SK-N-SH (cell line): Measurements from ENCODE around the gene OPCML. TPM values are rescaled to one million over a fixed set of nuclear protein-coding genes. Genes with fewer than 3 reads are reported as not detected.

Experiments
- CTCF ChIA-PET: fragments of 300-600, 350-600 bp; formaldehyde crosslinking; extraction: SDS; loops from one replicate; lab custom pipeline; 2021; lab: Yijun Ruan, JAX
- POLR2A ChIA-PET: fragments of 350-600 bp; sonication (Branson Sonifier 250); formaldehyde crosslinking; extraction: SDS; loops from one replicate; lab custom pipeline; 2020; ENCODE audit warnings: antibody characterized with exemption, inconsistent platforms; lab: Yijun Ruan, JAX
- DNase-seq: peaks from one replicate; pipeline ENCODE4 v3.0.0; 2012
- H2AFZ ChIP-seq: fragments of 200-600 bp; sonication (generic); 2 replicates; pipeline ENCODE4 v1.8.1; 2016; ENCODE audit warnings: antibody characterized with exemption, mild to moderate bottlenecking, low read depth
- H3F3A ChIP-seq: fragments of 200-600 bp; sonication (generic); replicated peaks from 2 replicates; pipeline ENCODE3; 2016; ENCODE audit warnings: antibody characterized with exemption, mild to moderate bottlenecking; ENCODE audit not compliant: insufficient read depth
- H3K27ac ChIP-seq, 2 experiments: fragments of 200-500 bp in 1 of 2; fragments of 200-600 bp in 1 of 2; sonication (Bioruptor generic) in 1 of 2; sonication (generic), shearing (Covaris generic) in 1 of 2; 2 replicates each; pipeline versions ENCODE4 v1.5.1 to v1.6.1; 2014 to 2016; ENCODE audit warnings: low read depth in 2 of 2, inconsistent platforms in 1 of 2, low read length in 1 of 2, mild to moderate bottlenecking in 1 of 2, mixed read lengths in 1 of 2
- H3K27me3 ChIP-seq: fragments of 200-600 bp; sonication (generic), shearing (Covaris generic); 2 replicates; pipeline ENCODE4 v1.6.1; 2016; ENCODE audit warnings: mixed run types; ENCODE audit not compliant: insufficient read depth
- H3K36me3 ChIP-seq, 2 experiments: fragments of 200-500 bp in 1 of 2; fragments of 200-600 bp in 1 of 2; sonication (Bioruptor generic) in 1 of 2; sonication (generic) in 1 of 2; replicated peaks in 1 of 2; 2 replicates each; pipeline versions ENCODE3 to v1.5.1; 2014 to 2016; ENCODE audit warnings: low read length in 1 of 2, mild to moderate bottlenecking in 1 of 2; ENCODE audit not compliant: insufficient read depth in 2 of 2, control insufficient read depth in 1 of 2
- H3K4me1 ChIP-seq, 2 experiments: fragments of 200-500 bp in 1 of 2; fragments of 200-600 bp in 1 of 2; sonication (Bioruptor generic) in 1 of 2; sonication (generic), shearing (Covaris generic) in 1 of 2; 2 replicates each; pipeline versions ENCODE4 v1.5.1 to v1.6.1; 2014 to 2016; ENCODE audit warnings: low read depth in 1 of 2, low read length in 1 of 2, mixed run types in 1 of 2; ENCODE audit not compliant: insufficient read depth in 2 of 2, control insufficient read depth in 1 of 2
- H3K4me2 ChIP-seq: fragments of 200-600 bp; sonication (generic), shearing (Covaris generic); 2 replicates; pipeline ENCODE4 v1.6.1; 2017; ENCODE audit warnings: mixed run types
- H3K4me3 ChIP-seq, 2 experiments: fragments of 200-500 bp in 1 of 2; fragments of 200-600 bp in 1 of 2; sonication (Bioruptor generic) in 1 of 2; sonication (generic), shearing (Covaris generic) in 1 of 2; 2 replicates each; pipeline versions ENCODE4 v1.5.1 to v1.8.1; 2014 to 2016; ENCODE audit warnings: low read depth in 2 of 2, inconsistent platforms in 1 of 2, low read length in 1 of 2, mild to moderate bottlenecking in 1 of 2, mixed read lengths in 1 of 2, moderate library complexity in 1 of 2
- H3K79me2 ChIP-seq: fragments of 200-600 bp; sonication (generic); 2 replicates; pipeline ENCODE4 v1.8.1; 2017; ENCODE audit warnings: mild to moderate bottlenecking; ENCODE audit not compliant: insufficient read depth
- H3K9ac ChIP-seq: fragments of 200-600 bp; sonication (generic); 2 replicates; pipeline ENCODE4 v1.6.1; 2017; ENCODE audit warnings: mixed run types
- H3K9me2 ChIP-seq: fragments of 200-600 bp; sonication (generic); 2 replicates; pipeline ENCODE4 v1.6.1; 2017; ENCODE audit warnings: mixed run types
- H3K9me3 ChIP-seq: fragments of 200-600 bp; sonication (generic); 2 replicates; pipeline ENCODE4 v1.6.1; 2017; ENCODE audit warnings: mixed run types, mild to moderate bottlenecking, moderate library complexity
- H4K20me1 ChIP-seq: fragments of 200-600 bp; sonication (generic); 2 replicates; pipeline ENCODE4 v1.6.1; 2017; ENCODE audit warnings: mild to moderate bottlenecking, mixed run types; ENCODE audit not compliant: insufficient read depth
- EZH2phosphoT487 ChIP-seq: fragments of 200-600 bp; sonication (generic); IDR thresholded peaks from 2 replicates; pipeline ENCODE4 v1.6.1; 2017; ENCODE audit warnings: low read depth, mixed run types, mild to moderate bottlenecking, antibody characterized with exemption, moderate library complexity, borderline replicate concordance
- FOXJ3 ChIP-seq: sonication (generic); formaldehyde crosslinking; IDR thresholded peaks from 2 replicates; pipeline ENCODE4 v1.5.1; 2020; ENCODE audit warnings: mild to moderate bottlenecking, missing genetic modification reagents
- FOXM1 ChIP-seq: IDR thresholded peaks from 2 replicates; pipeline ENCODE4 v1.4.0; 2012; ENCODE audit warnings: low read depth, mild to moderate bottlenecking
- MXI1 ChIP-seq: IDR thresholded peaks from 2 replicates; pipeline ENCODE4 v1.6.1; 2012; ENCODE audit warnings: mild to moderate bottlenecking, low read depth, low read length, improper control_type of control experiment
- NRF1 ChIP-seq: IDR thresholded peaks from 2 replicates; pipeline ENCODE4 v1.6.1; 2012; ENCODE audit warnings: low read depth, mild to moderate bottlenecking, low read length
- POLR2AphosphoS5 ChIP-seq: IDR thresholded peaks from 2 replicates; pipeline ENCODE4 v1.6.1; 2012; ENCODE audit warnings: low read depth, low read length
- RAD21 ChIP-seq: IDR thresholded peaks from 2 replicates; pipeline ENCODE4 v1.6.1; 2012; ENCODE audit warnings: mild to moderate bottlenecking, low read length
- RCOR1 ChIP-seq: fragments of 150-350 bp; IDR thresholded peaks from 2 replicates; pipeline ENCODE4 v1.6.1; 2017; ENCODE audit warnings: antibody characterized with exemption, low read length
- RFX5 ChIP-seq: IDR thresholded peaks from 2 replicates; pipeline ENCODE4 v1.6.1; 2012; ENCODE audit warnings: mild to moderate bottlenecking, improper control_type of control experiment, low read length
- TEAD4 ChIP-seq: IDR thresholded peaks from 2 replicates; pipeline ENCODE4 v1.4.0; 2012; ENCODE audit warnings: mild to moderate bottlenecking, borderline replicate concordance; ENCODE audit not compliant: insufficient read depth
- WGBS: methylation state at CpG from one replicate; pipeline ENCODE4 v1.1.6; 2017; ENCODE audit warnings: low lambda C conversion rate; 5-methylcytosine and 5-hydroxymethylcytosine counted together
- polyA plus RNA-seq, 3 experiments: library from polyadenylated mRNA; depleted of rRNA; stranded (reverse); fragments of >200 nt; gene quantifications; 2 replicates each; pipeline ENCODE4 v1.2.3, GENCODE V29; 2012
- TF ChIP-seq, protein P1 (sequence below): IDR thresholded peaks from 2 replicates; pipeline ENCODE4 v1.6.1; 2012; ENCODE audit warnings: mild to moderate bottlenecking, low read depth, low read length, moderate library complexity
- TF ChIP-seq, protein P2 (sequence below): IDR thresholded peaks from 2 replicates; pipeline ENCODE4 v1.4.0; 2012; ENCODE audit warnings: low read depth
- TF ChIP-seq, protein P3 (sequence below): IDR thresholded peaks from 2 replicates; pipeline ENCODE4; 2012
- TF ChIP-seq, protein P4 (sequence below): fragments of 150-350 bp; IDR thresholded peaks from 2 replicates; pipeline ENCODE4 v1.6.1; 2017; ENCODE audit warnings: antibody characterized with exemption, low read length, low read depth, borderline replicate concordance
- TF ChIP-seq, protein P5 (sequence below): fragments of 150-350 bp; IDR thresholded peaks from 2 replicates; pipeline ENCODE4 v1.6.1; 2016; ENCODE audit warnings: mild to moderate bottlenecking, low read depth, low read length
- TF ChIP-seq, protein P6 (sequence below): IDR thresholded peaks from 2 replicates; pipeline ENCODE4 v1.4.0; 2012; ENCODE audit warnings: low read depth, borderline replicate concordance

The OPCML gene
- polyA plus RNA-seq, 1 of the 3 experiments (the other 2 are of a cell fraction): not detected

DNA sequence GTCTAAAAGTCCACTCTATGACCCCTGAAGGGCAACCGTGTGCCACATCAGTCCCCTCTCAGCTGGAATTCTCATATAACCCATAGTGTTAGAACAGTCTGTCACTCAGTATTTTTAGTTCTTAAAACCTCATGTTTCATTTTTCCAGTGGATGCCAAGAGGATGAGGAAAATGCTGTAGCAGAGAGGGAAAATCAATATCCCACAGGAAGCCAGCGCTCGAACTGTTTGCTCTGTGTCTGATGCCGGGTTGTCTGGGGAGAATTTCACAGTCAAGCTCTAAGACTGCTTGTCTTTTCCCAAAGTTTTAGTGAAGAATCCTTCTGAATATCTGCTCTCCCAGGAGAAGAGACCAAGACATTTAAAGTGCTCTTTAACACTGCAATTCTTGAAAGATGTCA, 360.9 kb downstream of the OPCML start (continued):
- TF ChIP-seq EZH2phosphoT487 (no peak), POLR2AphosphoS5 (no peak)
- TF ChIP-seq, protein P1, sequence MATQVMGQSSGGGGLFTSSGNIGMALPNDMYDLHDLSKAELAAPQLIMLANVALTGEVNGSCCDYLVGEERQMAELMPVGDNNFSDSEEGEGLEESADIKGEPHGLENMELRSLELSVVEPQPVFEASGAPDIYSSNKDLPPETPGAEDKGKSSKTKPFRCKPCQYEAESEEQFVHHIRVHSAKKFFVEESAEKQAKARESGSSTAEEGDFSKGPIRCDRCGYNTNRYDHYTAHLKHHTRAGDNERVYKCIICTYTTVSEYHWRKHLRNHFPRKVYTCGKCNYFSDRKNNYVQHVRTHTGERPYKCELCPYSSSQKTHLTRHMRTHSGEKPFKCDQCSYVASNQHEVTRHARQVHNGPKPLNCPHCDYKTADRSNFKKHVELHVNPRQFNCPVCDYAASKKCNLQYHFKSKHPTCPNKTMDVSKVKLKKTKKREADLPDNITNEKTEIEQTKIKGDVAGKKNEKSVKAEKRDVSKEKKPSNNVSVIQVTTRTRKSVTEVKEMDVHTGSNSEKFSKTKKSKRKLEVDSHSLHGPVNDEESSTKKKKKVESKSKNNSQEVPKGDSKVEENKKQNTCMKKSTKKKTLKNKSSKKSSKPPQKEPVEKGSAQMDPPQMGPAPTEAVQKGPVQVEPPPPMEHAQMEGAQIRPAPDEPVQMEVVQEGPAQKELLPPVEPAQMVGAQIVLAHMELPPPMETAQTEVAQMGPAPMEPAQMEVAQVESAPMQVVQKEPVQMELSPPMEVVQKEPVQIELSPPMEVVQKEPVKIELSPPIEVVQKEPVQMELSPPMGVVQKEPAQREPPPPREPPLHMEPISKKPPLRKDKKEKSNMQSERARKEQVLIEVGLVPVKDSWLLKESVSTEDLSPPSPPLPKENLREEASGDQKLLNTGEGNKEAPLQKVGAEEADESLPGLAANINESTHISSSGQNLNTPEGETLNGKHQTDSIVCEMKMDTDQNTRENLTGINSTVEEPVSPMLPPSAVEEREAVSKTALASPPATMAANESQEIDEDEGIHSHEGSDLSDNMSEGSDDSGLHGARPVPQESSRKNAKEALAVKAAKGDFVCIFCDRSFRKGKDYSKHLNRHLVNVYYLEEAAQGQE: no peak

DNA sequence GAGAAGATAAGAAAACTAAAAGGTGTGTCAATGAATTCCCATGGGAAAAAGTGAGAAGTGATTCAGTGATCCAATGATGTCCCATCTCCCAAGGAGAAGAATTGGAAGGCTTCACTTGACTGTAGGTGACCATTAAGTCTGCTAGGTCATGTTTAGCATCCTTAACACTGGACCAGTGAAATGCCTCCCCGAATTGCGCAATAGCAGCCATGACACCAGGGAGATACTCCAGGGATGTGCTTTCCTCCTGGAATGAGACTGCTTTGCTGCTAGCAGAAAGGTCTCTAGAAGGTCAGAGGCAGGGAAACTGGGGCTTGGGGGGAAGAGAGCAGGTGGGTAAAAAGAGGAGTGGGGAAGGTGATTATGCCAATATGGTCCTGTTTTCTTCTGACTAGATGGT, 364.3 kb downstream of the OPCML start:
- no peaks in the 10 kb centered on the region for H3K4me1 ChIP-seq
- H4K20me1 ChIP-seq: no peaks in the 10 kb centered on the region
- no peaks in the 10 kb centered on the region for H3K36me3 ChIP-seq
- DNase-seq: no peak
- WGBS: 37% methylated on average over 2 of the region's 2 CpGs
- H2AFZ ChIP-seq: no peak overlapping the region
- no peak overlapping the region for H3K9ac ChIP-seq
- no peaks in the 10 kb centered on the region for H3K79me2 ChIP-seq
- H3K9me2 ChIP-seq: no peaks in the 10 kb centered on the region
- ChIA-PET CTCF (interaction anchor here (1.1 kb wide), 1 partner anchor 34 kb away, joined by 3 read pairs; no protein-coding TSS in a partner anchor), POLR2A (no interaction called here)
- H3F3A ChIP-seq: no peaks in the 10 kb centered on the region
- TF ChIP-seq, protein P2, sequence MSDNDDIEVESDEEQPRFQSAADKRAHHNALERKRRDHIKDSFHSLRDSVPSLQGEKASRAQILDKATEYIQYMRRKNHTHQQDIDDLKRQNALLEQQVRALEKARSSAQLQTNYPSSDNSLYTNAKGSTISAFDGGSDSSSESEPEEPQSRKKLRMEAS: no peak
- TF ChIP-seq, protein P3, sequence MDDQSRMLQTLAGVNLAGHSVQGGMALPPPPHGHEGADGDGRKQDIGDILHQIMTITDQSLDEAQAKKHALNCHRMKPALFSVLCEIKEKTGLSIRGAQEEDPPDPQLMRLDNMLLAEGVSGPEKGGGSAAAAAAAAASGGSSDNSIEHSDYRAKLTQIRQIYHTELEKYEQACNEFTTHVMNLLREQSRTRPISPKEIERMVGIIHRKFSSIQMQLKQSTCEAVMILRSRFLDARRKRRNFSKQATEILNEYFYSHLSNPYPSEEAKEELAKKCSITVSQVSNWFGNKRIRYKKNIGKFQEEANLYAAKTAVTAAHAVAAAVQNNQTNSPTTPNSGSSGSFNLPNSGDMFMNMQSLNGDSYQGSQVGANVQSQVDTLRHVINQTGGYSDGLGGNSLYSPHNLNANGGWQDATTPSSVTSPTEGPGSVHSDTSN: no peak
- TF ChIP-seq, protein P4, sequence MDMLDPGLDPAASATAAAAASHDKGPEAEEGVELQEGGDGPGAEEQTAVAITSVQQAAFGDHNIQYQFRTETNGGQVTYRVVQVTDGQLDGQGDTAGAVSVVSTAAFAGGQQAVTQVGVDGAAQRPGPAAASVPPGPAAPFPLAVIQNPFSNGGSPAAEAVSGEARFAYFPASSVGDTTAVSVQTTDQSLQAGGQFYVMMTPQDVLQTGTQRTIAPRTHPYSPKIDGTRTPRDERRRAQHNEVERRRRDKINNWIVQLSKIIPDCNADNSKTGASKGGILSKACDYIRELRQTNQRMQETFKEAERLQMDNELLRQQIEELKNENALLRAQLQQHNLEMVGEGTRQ: no peak
- TF ChIP-seq MXI1: no peak
- no peaks in the 10 kb centered on the region for H3K9me3 ChIP-seq
- no peak overlapping the region for H3K4me3 ChIP-seq
- H3K27ac ChIP-seq: no peak overlapping the region
- H3K27me3 ChIP-seq: no peaks in the 10 kb centered on the region
- H3K4me2 ChIP-seq: no peak overlapping the region

DNA sequence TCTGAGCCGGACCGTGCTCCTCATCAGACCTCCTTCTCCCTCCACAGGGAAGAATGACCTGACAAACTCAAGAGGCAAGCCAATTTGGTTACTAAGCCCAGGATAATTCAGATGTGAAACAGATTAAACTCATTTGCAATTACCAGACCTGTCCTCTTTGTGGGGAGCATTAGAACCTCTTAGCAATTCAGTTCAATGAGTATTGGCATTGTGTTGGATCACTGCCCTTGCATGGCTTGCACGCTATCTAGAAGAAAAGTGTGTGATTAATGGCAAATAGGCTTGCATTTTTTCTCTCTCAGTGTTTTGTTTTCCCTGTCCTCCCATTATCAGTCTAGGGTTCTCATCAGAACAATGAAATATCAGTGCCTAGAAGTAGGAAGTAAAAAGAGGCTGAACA, 365.6 kb downstream of the OPCML start:
- no peak overlapping the region for H3K27ac ChIP-seq
- DNase-seq: no peak
- WGBS: 45% methylated on average over 3 of the region's 3 CpGs
- H3K9me2 ChIP-seq: no peaks in the 10 kb centered on the region
- H4K20me1 ChIP-seq: no peaks in the 10 kb centered on the region
- TF ChIP-seq FOXM1 (no peak), TEAD4 (no peak), MXI1 (no peak), RAD21 (no peak), RFX5 (no peak), RCOR1 (no peak), FOXJ3 (no peak), NRF1 (no peak)
- TF ChIP-seq, protein P5, sequence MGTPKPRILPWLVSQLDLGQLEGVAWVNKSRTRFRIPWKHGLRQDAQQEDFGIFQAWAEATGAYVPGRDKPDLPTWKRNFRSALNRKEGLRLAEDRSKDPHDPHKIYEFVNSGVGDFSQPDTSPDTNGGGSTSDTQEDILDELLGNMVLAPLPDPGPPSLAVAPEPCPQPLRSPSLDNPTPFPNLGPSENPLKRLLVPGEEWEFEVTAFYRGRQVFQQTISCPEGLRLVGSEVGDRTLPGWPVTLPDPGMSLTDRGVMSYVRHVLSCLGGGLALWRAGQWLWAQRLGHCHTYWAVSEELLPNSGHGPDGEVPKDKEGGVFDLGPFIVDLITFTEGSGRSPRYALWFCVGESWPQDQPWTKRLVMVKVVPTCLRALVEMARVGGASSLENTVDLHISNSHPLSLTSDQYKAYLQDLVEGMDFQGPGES: no peak
- TF ChIP-seq, protein P6, sequence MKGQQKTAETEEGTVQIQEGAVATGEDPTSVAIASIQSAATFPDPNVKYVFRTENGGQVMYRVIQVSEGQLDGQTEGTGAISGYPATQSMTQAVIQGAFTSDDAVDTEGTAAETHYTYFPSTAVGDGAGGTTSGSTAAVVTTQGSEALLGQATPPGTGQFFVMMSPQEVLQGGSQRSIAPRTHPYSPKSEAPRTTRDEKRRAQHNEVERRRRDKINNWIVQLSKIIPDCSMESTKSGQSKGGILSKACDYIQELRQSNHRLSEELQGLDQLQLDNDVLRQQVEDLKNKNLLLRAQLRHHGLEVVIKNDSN: no peak
- H3K4me1 ChIP-seq: no peaks in the 10 kb centered on the region
- H2AFZ ChIP-seq: no peak overlapping the region
- no peaks in the 10 kb centered on the region for H3K27me3 ChIP-seq
- ChIA-PET CTCF (interaction anchor here (1.2 to 4.9 kb wide), 2 partner anchors 32 to 85 kb away, joined by 5 to 51 read pairs; no protein-coding TSS in a partner anchor), POLR2A (no interaction called here)
- no peaks in the 10 kb centered on the region for H3F3A ChIP-seq
- H3K79me2 ChIP-seq: no peaks in the 10 kb centered on the region
- H3K9ac ChIP-seq: no peak overlapping the region
- H3K4me2 ChIP-seq: no peak overlapping the region
- no peak overlapping the region for H3K4me3 ChIP-seq
- H3K36me3 ChIP-seq: no peaks in the 10 kb centered on the region
- no peaks in the 10 kb centered on the region for H3K9me3 ChIP-seq
